CD14-positive monocyte (primary cell): ENCODE measurements around the gene EDC4. TPM values are rescaled to one million over a fixed set of nuclear protein-coding genes. Genes with fewer than 3 reads are reported as not detected.

ENCODE experiments used
- DNase-seq, 3 donors: peaks; one replicate each; pipeline ENCODE4 v3.0.0-alpha.2; 2011 to 2022
- H2AFZ ChIP-seq: 2 replicates; pipeline ENCODE4 v1.6.0; 2012; ENCODE audit warnings: mild to moderate bottlenecking, low read depth, low read length, inconsistent platforms; ENCODE audit not compliant: insufficient read depth, poor library complexity, severe bottlenecking
- H3K27ac ChIP-seq, 2 donors: 1 replicate in 1 of 2; 2 replicates in 1 of 2; pipeline ENCODE4 v1.5.1; 2012 to 2013; ENCODE audit warnings: low read length in 2 of 2, control low read depth in 1 of 2, inconsistent platforms in 1 of 2, low read depth in 1 of 2, mild to moderate bottlenecking in 1 of 2
- H3K27me3 ChIP-seq, 2 donors: one replicate each; pipeline versions ENCODE4 v1.6.0 to v1.6.1; 2011 to 2013; ENCODE audit warnings: low read length in 2 of 2; ENCODE audit not compliant: control insufficient read depth in 2 of 2, insufficient read depth in 2 of 2
- H3K36me3 ChIP-seq, 2 donors: replicated peaks in 1 of 2; 1 replicate in 1 of 2; 2 replicates in 1 of 2; pipeline versions ENCODE4 v1.5.1 to v1.6.1; 2012 to 2013; ENCODE audit warnings: low read length in 2 of 2, control low read depth in 1 of 2, inconsistent platforms in 1 of 2, mild to moderate bottlenecking in 1 of 2; ENCODE audit not compliant: insufficient read depth in 2 of 2, control insufficient read depth in 1 of 2
- H3K4me1 ChIP-seq, 2 donors: 1 replicate in 1 of 2; 2 replicates in 1 of 2; pipeline versions ENCODE4 v1.5.1 to v1.6.1; 2012 to 2013; ENCODE audit warnings: low read length in 2 of 2, control low read depth in 1 of 2, inconsistent platforms in 1 of 2, mild to moderate bottlenecking in 1 of 2, moderate library complexity in 1 of 2; ENCODE audit not compliant: insufficient read depth in 2 of 2, control insufficient read depth in 1 of 2
- H3K4me2 ChIP-seq: replicated peaks from 2 replicates; pipeline ENCODE3; 2012; ENCODE audit warnings: low read length, moderate library complexity, mild to moderate bottlenecking; ENCODE audit not compliant: poor library complexity, severe bottlenecking; ENCODE audit errors: extremely low read depth
- H3K4me3 ChIP-seq, 3 experiments: fragments of 200-600 bp in 1 of 3; sonication (generic) in 1 of 3; replicated peaks in 1 of 3; 1 replicate in 2 of 3; 2 replicates in 1 of 3; pipeline ENCODE4 v1.5.1; 2011 to 2013; ENCODE audit warnings: low read length in 3 of 3, mild to moderate bottlenecking in 3 of 3, control low read depth in 2 of 3, low read depth in 2 of 3, inconsistent platforms in 1 of 3, moderate library complexity in 1 of 3
- H3K79me2 ChIP-seq: 2 replicates; pipeline ENCODE4 v1.6.0; 2012; ENCODE audit warnings: mild to moderate bottlenecking, control low read depth, inconsistent platforms, low read length, moderate library complexity; ENCODE audit not compliant: insufficient read depth
- H3K9ac ChIP-seq: 2 replicates; pipeline ENCODE4 v1.6.0; 2017; ENCODE audit warnings: low read length, mild to moderate bottlenecking; ENCODE audit not compliant: insufficient read depth, poor library complexity, severe bottlenecking
- H3K9me3 ChIP-seq, 2 donors: replicated peaks in 1 of 2; 1 replicate in 1 of 2; 2 replicates in 1 of 2; pipeline versions ENCODE4 v1.5.1 to v1.6.1; 2012 to 2013; ENCODE audit warnings: low read length in 2 of 2, control low read depth in 1 of 2; ENCODE audit not compliant: control insufficient read depth in 1 of 2, insufficient read depth in 1 of 2
- H4K20me1 ChIP-seq: 2 replicates; pipeline ENCODE4 v1.6.0; 2012; ENCODE audit warnings: mild to moderate bottlenecking, low read length, control low read depth, moderate library complexity; ENCODE audit not compliant: insufficient read depth
- H3K27ac Mint-ChIP-seq, 7 donors: one replicate each; pipeline ENCODE4 v1.8.0; 2020; ENCODE audit warnings: mild to moderate bottlenecking in 7 of 7, mixed read lengths in 7 of 7, moderate library complexity in 6 of 7, inconsistent platforms in 2 of 7
- H3K27me3 Mint-ChIP-seq, 3 donors: one replicate each; pipeline ENCODE4 v1.8.0; 2021 to 2022; ENCODE audit warnings: low read depth in 3 of 3, mild to moderate bottlenecking in 3 of 3, mixed read lengths in 3 of 3, moderate library complexity in 3 of 3, inconsistent platforms in 1 of 3
- H3K36me3 Mint-ChIP-seq, 2 donors: one replicate each; pipeline ENCODE4 v1.8.0; 2020; ENCODE audit warnings: mixed read lengths in 2 of 2, inconsistent platforms in 1 of 2, mild to moderate bottlenecking in 1 of 2
- H3K4me1 Mint-ChIP-seq: one replicate; pipeline ENCODE4 v1.8.0; 2020; ENCODE audit warnings: mild to moderate bottlenecking, mixed read lengths
- H3K4me3 Mint-ChIP-seq, 2 donors: one replicate each; pipeline ENCODE4 v1.8.0; 2020; ENCODE audit warnings: mild to moderate bottlenecking in 2 of 2, mixed read lengths in 2 of 2, moderate library complexity in 1 of 2
- H3K9me3 Mint-ChIP-seq, 7 donors: one replicate each; pipeline ENCODE4 v1.8.0; 2020 to 2022; ENCODE audit warnings: mixed read lengths in 7 of 7, mild to moderate bottlenecking in 6 of 7, moderate library complexity in 6 of 7, inconsistent platforms in 2 of 7
- WGBS: methylation state at CpG from one replicate; pipeline ENCODE4 v1.1.5; 2013; ENCODE audit warnings: missing lambda C conversion rate; ENCODE audit not compliant: insufficient coverage; 5-methylcytosine and 5-hydroxymethylcytosine counted together
- intact Hi-C, 2 donors: fragments of 100-400 bp; cut with micrococcal nuclease; formaldehyde crosslinking; loops; one replicate each; pipeline versions ENCODE4 v1.15.0 to v1.15.1; 2023
- polyA plus RNA-seq, 3 donors: library from polyadenylated mRNA; depleted of rRNA in 1 of 3; unstranded in 2 of 3; stranded (reverse) in 1 of 3; fragments of 300-500 nt in 2 of 3; fragments of >200 nt in 1 of 3; fragmentation: Illumina TruSeq in 2 of 3; gene quantifications; 1 replicate in 2 of 3; 2 replicates in 1 of 3; pipeline ENCODE4 v1.2.3, GENCODE V29; 2012 to 2021
- TF ChIP-seq, protein P1 (sequence below): fragments of 200-600 bp; IDR thresholded peaks from one replicate; pipeline ENCODE4 v1.8.0; 2022; ENCODE audit warnings: antibody characterized with exemption, mild to moderate bottlenecking

EDC4 gene
- polyA plus RNA-seq, 3 donors, result 13.7 to 84.9 (median 18.2) TPM

DNA sequence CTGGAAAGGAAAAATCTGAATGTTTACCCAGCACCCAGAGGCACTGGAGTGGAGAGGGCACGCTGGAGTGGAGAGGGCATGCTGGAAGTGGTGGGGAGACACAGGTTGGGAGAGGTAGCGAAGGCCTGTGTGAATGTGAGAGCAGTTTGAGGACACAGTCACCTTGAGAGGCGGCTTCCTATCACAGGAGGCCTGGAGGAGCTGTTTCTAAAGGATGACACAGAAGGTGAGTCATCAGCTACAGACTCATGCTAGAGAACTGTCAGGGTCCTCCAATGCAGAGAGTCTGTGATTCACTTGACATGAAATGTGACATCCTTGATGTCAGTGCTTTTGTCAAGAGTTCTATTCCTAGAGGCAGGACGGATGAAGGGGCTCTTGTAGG, 45.0 kb downstream of the EDC4 start:
- H3K4me3 Mint-ChIP-seq, result no peak overlapping the region
- no peaks in the 10 kb centered on the region for H3K4me1 ChIP-seq

DNA sequence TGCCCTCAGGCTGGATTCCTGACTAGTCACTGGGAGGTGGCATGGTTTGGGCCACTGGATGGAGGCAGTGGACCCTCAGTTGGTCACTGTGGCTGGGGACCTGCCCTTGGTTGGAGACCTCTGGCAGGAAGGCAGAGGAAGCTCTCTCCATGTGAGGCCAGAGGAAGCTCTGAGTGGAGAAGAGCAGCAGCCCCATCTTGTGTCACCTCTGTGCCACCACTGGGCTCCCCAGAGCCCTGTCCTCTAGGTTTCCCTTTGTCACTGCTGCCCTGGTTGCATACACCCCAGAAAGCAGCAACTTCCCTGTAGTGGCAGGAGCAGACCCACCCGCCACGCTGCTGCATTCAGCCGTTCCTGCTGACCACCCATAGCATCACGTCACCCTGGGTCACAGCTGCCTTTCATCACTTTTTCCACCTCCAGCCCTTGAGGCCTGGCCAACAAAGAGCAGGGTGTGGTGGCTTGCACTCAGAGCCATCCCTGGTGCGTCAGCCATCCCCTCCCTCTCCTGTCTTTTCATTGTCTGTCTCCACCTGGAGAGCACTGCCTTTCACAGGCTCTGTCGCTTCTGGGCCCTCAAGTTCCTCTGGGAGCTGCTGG, 46.9 kb downstream of the EDC4 start:
- Histone ChIP-seq H3K9ac (no peak overlapping the region), H3K4me3 (no peak overlapping the region), H3K27ac (peak overlapping the region in 1 of 2 donors; percentile 3), H3K9me3 (no peaks in the 10 kb centered on the region), H4K20me1 (peaks cover 95% of the 10 kb centered on the region), H2AFZ (no peak overlapping the region), H3K27me3 (no peaks in the 10 kb centered on the region), H3K79me2 (peaks cover 51% of the 10 kb centered on the region), H3K36me3 (peaks cover 57 to 89% of the 10 kb centered on the region in 2 donors), H3K4me1 (no peaks in the 10 kb centered on the region), H3K4me2 (no peak overlapping the region)
- no peak for DNase-seq
- WGBS, result 75% methylated on average over 4 of the region's 6 CpGs
- no peaks in the 10 kb centered on the region for H3K27me3 Mint-ChIP-seq
- intact Hi-C loops, result no loop called here
- no peak overlapping the region for H3K4me3 Mint-ChIP-seq
- peak overlapping the region in 4 of 7 donors; percentile 10 to 56 (median 42) for H3K27ac Mint-ChIP-seq
- H3K4me1 Mint-ChIP-seq, result peaks cover 5% of the 10 kb centered on the region
- peaks cover 65 to 87% of the 10 kb centered on the region in 2 donors for H3K36me3 Mint-ChIP-seq
- TF ChIP-seq, protein P1, sequence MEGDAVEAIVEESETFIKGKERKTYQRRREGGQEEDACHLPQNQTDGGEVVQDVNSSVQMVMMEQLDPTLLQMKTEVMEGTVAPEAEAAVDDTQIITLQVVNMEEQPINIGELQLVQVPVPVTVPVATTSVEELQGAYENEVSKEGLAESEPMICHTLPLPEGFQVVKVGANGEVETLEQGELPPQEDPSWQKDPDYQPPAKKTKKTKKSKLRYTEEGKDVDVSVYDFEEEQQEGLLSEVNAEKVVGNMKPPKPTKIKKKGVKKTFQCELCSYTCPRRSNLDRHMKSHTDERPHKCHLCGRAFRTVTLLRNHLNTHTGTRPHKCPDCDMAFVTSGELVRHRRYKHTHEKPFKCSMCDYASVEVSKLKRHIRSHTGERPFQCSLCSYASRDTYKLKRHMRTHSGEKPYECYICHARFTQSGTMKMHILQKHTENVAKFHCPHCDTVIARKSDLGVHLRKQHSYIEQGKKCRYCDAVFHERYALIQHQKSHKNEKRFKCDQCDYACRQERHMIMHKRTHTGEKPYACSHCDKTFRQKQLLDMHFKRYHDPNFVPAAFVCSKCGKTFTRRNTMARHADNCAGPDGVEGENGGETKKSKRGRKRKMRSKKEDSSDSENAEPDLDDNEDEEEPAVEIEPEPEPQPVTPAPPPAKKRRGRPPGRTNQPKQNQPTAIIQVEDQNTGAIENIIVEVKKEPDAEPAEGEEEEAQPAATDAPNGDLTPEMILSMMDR, result no peak
- no peaks in the 10 kb centered on the region for H3K9me3 Mint-ChIP-seq

More for the DNA sequence above, 45.0 kb downstream of the EDC4 start:
- Histone ChIP-seq H3K27ac (no peak overlapping the region), H3K27me3 (no peaks in the 10 kb centered on the region), H4K20me1 (peaks cover 84% of the 10 kb centered on the region), H3K9ac (no peak overlapping the region), H3K4me3 (no peak overlapping the region), H3K9me3 (no peaks in the 10 kb centered on the region), H3K79me2 (peaks cover 47% of the 10 kb centered on the region), H3K36me3 (peaks cover 44 to 73% of the 10 kb centered on the region in 2 donors), H3K4me2 (no peak overlapping the region), H2AFZ (no peak overlapping the region)
- 96% methylated on average over 3 of the region's 4 CpGs for WGBS
- TF ChIP-seq, protein P1, result no peak
- H3K9me3 Mint-ChIP-seq, result no peaks in the 10 kb centered on the region
- peak overlapping the region in 4 of 7 donors; percentile 46 to 86 (median 76) for H3K27ac Mint-ChIP-seq
- peak in 2 of 3 donors; percentile 7 to 62 for DNase-seq
- H3K36me3 Mint-ChIP-seq, result peaks cover 59 to 84% of the 10 kb centered on the region in 2 donors
- H3K4me1 Mint-ChIP-seq, result peaks cover 6% of the 10 kb centered on the region
- H3K27me3 Mint-ChIP-seq, result no peaks in the 10 kb centered on the region
- intact Hi-C loops, result no loop called here
